KMS-11 (cell line): ENCODE measurements around the gene RASA3.
"Not testable (repeated sequence)": the region's sequence is repeated elsewhere in the genome, so short reads cannot be mapped to it uniquely, and the experiment has no call there.

ENCODE experiments used
- H2AFZ ChIP-seq: fragments of 200-600 bp; sonication (generic); 2 replicates; pipeline ENCODE4 v1.6.1; 2016; ENCODE audit warnings: antibody characterized with exemption, mixed run types, low read depth
- H3K27ac ChIP-seq: fragments of 200-600 bp; sonication (generic); 2 replicates; pipeline ENCODE4 v1.6.1; 2016; ENCODE audit warnings: mild to moderate bottlenecking, mixed run types
- H3K27me3 ChIP-seq: fragments of 200-600 bp; sonication (generic); 2 replicates; pipeline ENCODE4 v1.6.1; 2017; ENCODE audit warnings: mild to moderate bottlenecking, low read depth, mixed run types, moderate library complexity; ENCODE audit not compliant: insufficient read depth
- H3K36me3 ChIP-seq: fragments of 200-600 bp; sonication (generic); 2 replicates; pipeline ENCODE4 v1.6.1; 2017; ENCODE audit warnings: mild to moderate bottlenecking, mixed run types; ENCODE audit not compliant: insufficient read depth
- H3K4me1 ChIP-seq: fragments of 200-600 bp; sonication (generic); 2 replicates; pipeline ENCODE4 v1.6.1; 2016; ENCODE audit warnings: mild to moderate bottlenecking, low read depth, mixed run types; ENCODE audit not compliant: poor library complexity, severe bottlenecking
- H3K4me2 ChIP-seq: fragments of 200-600 bp; sonication (generic); 2 replicates; pipeline ENCODE4 v1.7.0; 2016; ENCODE audit warnings: mild to moderate bottlenecking, mixed run types
- H3K4me3 ChIP-seq: fragments of 200-600 bp; sonication (generic); IDR thresholded peaks from 2 replicates; pipeline ENCODE4 v1.6.1; 2017; ENCODE audit warnings: low read depth, low read length, mixed read lengths; ENCODE audit not compliant: insufficient read depth
- H3K79me2 ChIP-seq: fragments of 200-600 bp; sonication (generic); 2 replicates; pipeline ENCODE4 v1.6.1; 2016; ENCODE audit warnings: low read depth, mixed run types; ENCODE audit not compliant: insufficient read depth
- H3K9ac ChIP-seq: fragments of 200-600 bp; sonication (generic); 2 replicates; pipeline ENCODE4 v1.6.1; 2016; ENCODE audit warnings: mild to moderate bottlenecking, mixed run types
- H4K20me1 ChIP-seq: fragments of 200-600 bp; sonication (generic); 2 replicates; pipeline ENCODE4 v1.6.1; 2016; ENCODE audit warnings: mild to moderate bottlenecking, mixed run types; ENCODE audit not compliant: insufficient read depth
- TF ChIP-seq, protein P1 (sequence below): fragments of 200-600 bp; sonication (generic); conservative IDR thresholded peaks from 2 replicates; pipeline ENCODE4 v1.6.1; 2017; ENCODE audit warnings: low read depth, mild to moderate bottlenecking, antibody characterized with exemption, low read length, moderate library complexity, mixed read lengths

The RASA3 gene

DNA sequence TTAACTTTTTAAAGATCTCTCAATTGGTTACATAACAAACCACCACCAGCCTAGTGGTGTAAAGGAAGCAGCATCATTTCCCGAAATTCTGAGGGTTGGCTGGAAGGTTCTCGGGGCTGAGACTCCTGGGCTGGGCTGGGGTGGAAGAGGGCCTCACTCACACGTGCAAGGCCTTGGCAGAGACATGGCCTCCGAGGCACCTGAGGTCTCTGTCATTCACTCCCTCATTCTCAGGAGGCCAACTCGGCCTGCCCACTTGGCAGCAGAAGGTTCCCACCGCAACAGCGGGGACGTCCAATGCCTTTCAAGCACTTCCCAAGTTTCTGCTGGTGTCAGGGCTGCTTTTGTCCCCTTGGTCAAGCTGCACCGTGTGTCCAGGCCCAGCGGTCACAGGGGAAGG, 18.6 kb upstream of the RASA3 start:
- Histone ChIP-seq H3K4me2 (no peak overlapping the region), H2AFZ (no peak overlapping the region), H3K36me3 (no peaks in the 10 kb centered on the region), H3K27ac (no peak overlapping the region), H4K20me1 (no peaks in the 10 kb centered on the region), H3K9ac (no peak overlapping the region), H3K27me3 (no peaks in the 10 kb centered on the region), H3K4me1 (peaks cover 26% of the 10 kb centered on the region), H3K79me2 (no peaks in the 10 kb centered on the region), H3K4me3 (no peak overlapping the region)
- TF ChIP-seq, protein P1, sequence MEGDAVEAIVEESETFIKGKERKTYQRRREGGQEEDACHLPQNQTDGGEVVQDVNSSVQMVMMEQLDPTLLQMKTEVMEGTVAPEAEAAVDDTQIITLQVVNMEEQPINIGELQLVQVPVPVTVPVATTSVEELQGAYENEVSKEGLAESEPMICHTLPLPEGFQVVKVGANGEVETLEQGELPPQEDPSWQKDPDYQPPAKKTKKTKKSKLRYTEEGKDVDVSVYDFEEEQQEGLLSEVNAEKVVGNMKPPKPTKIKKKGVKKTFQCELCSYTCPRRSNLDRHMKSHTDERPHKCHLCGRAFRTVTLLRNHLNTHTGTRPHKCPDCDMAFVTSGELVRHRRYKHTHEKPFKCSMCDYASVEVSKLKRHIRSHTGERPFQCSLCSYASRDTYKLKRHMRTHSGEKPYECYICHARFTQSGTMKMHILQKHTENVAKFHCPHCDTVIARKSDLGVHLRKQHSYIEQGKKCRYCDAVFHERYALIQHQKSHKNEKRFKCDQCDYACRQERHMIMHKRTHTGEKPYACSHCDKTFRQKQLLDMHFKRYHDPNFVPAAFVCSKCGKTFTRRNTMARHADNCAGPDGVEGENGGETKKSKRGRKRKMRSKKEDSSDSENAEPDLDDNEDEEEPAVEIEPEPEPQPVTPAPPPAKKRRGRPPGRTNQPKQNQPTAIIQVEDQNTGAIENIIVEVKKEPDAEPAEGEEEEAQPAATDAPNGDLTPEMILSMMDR, result no peak

GRCh38 chr13:114149774-114150740, 17.6 kb upstream of the RASA3 start:
- H3K9ac ChIP-seq, result no peak overlapping the region
- no peak overlapping the region for H2AFZ ChIP-seq
- H3K4me1 ChIP-seq, result peaks cover 26% of the 10 kb centered on the region
- H3K36me3 ChIP-seq, result no peaks in the 10 kb centered on the region
- no peak overlapping the region for H3K27ac ChIP-seq
- TF ChIP-seq, protein P1, result no peak
- H3K79me2 ChIP-seq, result no peaks in the 10 kb centered on the region
- no peaks in the 10 kb centered on the region for H3K27me3 ChIP-seq
- H4K20me1 ChIP-seq, result no peaks in the 10 kb centered on the region
- H3K4me2 ChIP-seq, result no peak overlapping the region
- H3K4me3 ChIP-seq, result no peak overlapping the region

- H3K4me1 ChIP-seq, result peaks cover 26% of the 10 kb centered on the region
- not testable (repeated sequence) for H3K9ac ChIP-seq, H3K4me3 ChIP-seq, H3K36me3 ChIP-seq, H3K79me2 ChIP-seq, H3K27me3 ChIP-seq, H4K20me1 ChIP-seq
- H3K4me2 ChIP-seq, result peak overlapping the region; percentile 73
- H3K27ac ChIP-seq, result peak overlapping the region; percentile 75; the same call in 1 of the 2 replicates
- H2AFZ ChIP-seq, result peak overlapping the region; percentile 65; the same call in 1 of the 2 replicates
These were observed 16.5 kb upstream of the RASA3 start for GRCh38 chr13:114148886-114149285.

GRCh38 chr13:114148521-114148855, 16.1 kb upstream of the RASA3 start:
- peak overlapping the region; percentile 47 for H3K9ac ChIP-seq
- H3K27ac ChIP-seq, result peak overlapping the region; percentile 75
- H3K4me1 ChIP-seq, result peaks cover 26% of the 10 kb centered on the region
- peak overlapping the region; percentile 73 for H3K4me2 ChIP-seq
- H3K36me3 ChIP-seq, result no peaks in the 10 kb centered on the region
- no peaks in the 10 kb centered on the region for H3K79me2 ChIP-seq
- TF ChIP-seq, protein P1, result no peak
- no peaks in the 10 kb centered on the region for H3K27me3 ChIP-seq
- H2AFZ ChIP-seq, result peak overlapping the region; percentile 65; the same call in 1 of the 2 replicates
- no peak overlapping the region for H3K4me3 ChIP-seq
- no peaks in the 10 kb centered on the region for H4K20me1 ChIP-seq
